ENCODE data around the gene BCAS1. TPM values are rescaled to one million over a fixed set of nuclear protein-coding genes. Genes with fewer than 3 reads are reported as not detected.

BCAS1 gene
- not detected for total RNA-seq

- DNase-seq (no peak), ATAC-seq (replicated peaks in 1 of 2) (no peak)
- Mint-ChIP-seq H3K4me3 (no peak within 1 kb of the TSS), H3K4me1 (ENCODE audit: low read depth) (peaks cover 6% of the 10 kb centered on the region), H3K36me3 (ENCODE audit: insufficient read depth in 2 of 2) (no peaks in the 10 kb centered on the region), H3K27me3 (ENCODE audit: low read depth) (no peaks in the 10 kb centered on the region), H3K9me3 (peaks cover 0 to 2% of the 10 kb centered on the region in 2 donors), H3K27ac (no peak within 1 kb of the TSS)
Measured at GRCh38 chr20:54070187-54070987, at the start of gene BCAS1. BCAS1 (minus strand) TSS chr20:54070594; CDS start chr20:54058718, 11,876 bp downstream.

GRCh38 chr20:54119744-54120143 lies 49.4 kb upstream of the BCAS1 start:
- Mint-ChIP-seq H3K4me1 (ENCODE audit: low read depth) (peaks cover 5% of the 10 kb centered on the region), H3K9me3 (no peaks in the 10 kb centered on the region), H3K27me3 (ENCODE audit: low read depth) (no peaks in the 10 kb centered on the region), H3K27ac (no peak overlapping the region), H3K4me3 (no peak overlapping the region), H3K36me3 (ENCODE audit: insufficient read depth in 2 of 2) (no peaks in the 10 kb centered on the region)
- DNase-seq (no peak), ATAC-seq (replicated peaks in 1 of 2) (no peak)

- ATAC-seq (replicated peaks in 1 of 2) (no peak), DNase-seq (no peak)
- Mint-ChIP-seq H3K9me3 (no peaks in the 10 kb centered on the region), H3K27me3 (ENCODE audit: low read depth) (peaks cover 12% of the 10 kb centered on the region), H3K4me1 (ENCODE audit: low read depth) (peaks cover 5% of the 10 kb centered on the region), H3K4me3 (no peak overlapping the region), H3K27ac (no peak overlapping the region), H3K36me3 (ENCODE audit: insufficient read depth in 2 of 2) (no peaks in the 10 kb centered on the region)
Measured at GRCh38 chr20:54118220-54119001, 48.0 kb upstream of the BCAS1 start.

GRCh38 chr20:54116550-54117235 lies 46.3 kb upstream of the BCAS1 start:
- Mint-ChIP-seq H3K9me3 (no peaks in the 10 kb centered on the region), H3K4me3 (no peak overlapping the region), H3K27ac (no peak overlapping the region), H3K36me3 (ENCODE audit: insufficient read depth in 2 of 2) (no peaks in the 10 kb centered on the region), H3K27me3 (ENCODE audit: low read depth) (peaks cover 15% of the 10 kb centered on the region), H3K4me1 (ENCODE audit: low read depth) (no peaks in the 10 kb centered on the region)
- no peak for DNase-seq
- no peak for ATAC-seq (replicated peaks in 1 of 2)

GRCh38 chr20:54115172-54115854 lies 44.9 kb upstream of the BCAS1 start:
- Mint-ChIP-seq H3K36me3 (ENCODE audit: insufficient read depth in 2 of 2) (no peaks in the 10 kb centered on the region), H3K27ac (no peak overlapping the region), H3K4me1 (ENCODE audit: low read depth) (peaks cover 1% of the 10 kb centered on the region), H3K27me3 (ENCODE audit: low read depth) (peaks cover 15% of the 10 kb centered on the region), H3K9me3 (peaks cover 0 to 2% of the 10 kb centered on the region in 2 donors), H3K4me3 (no peak overlapping the region)
- DNase-seq (no peak), ATAC-seq (replicated peaks in 1 of 2) (no peak)

- Mint-ChIP-seq H3K27ac (no peak overlapping the region), H3K4me1 (ENCODE audit: low read depth) (peaks cover 6% of the 10 kb centered on the region), H3K36me3 (ENCODE audit: insufficient read depth in 2 of 2) (no peaks in the 10 kb centered on the region), H3K4me3 (no peak overlapping the region), H3K9me3 (peaks cover 0 to 2% of the 10 kb centered on the region in 2 donors), H3K27me3 (ENCODE audit: low read depth) (peaks cover 15% of the 10 kb centered on the region)
- ATAC-seq (replicated peaks in 1 of 2), result no peak
- no peak for DNase-seq
Measured at GRCh38 chr20:54114109-54114508, 43.7 kb upstream of the BCAS1 start.

- Mint-ChIP-seq H3K4me1 (ENCODE audit: low read depth) (peaks cover 6% of the 10 kb centered on the region), H3K27me3 (ENCODE audit: low read depth) (peaks cover 15% of the 10 kb centered on the region), H3K4me3 (no peak overlapping the region), H3K36me3 (ENCODE audit: insufficient read depth in 2 of 2) (no peaks in the 10 kb centered on the region), H3K27ac (no peak overlapping the region), H3K9me3 (peaks cover 0 to 2% of the 10 kb centered on the region in 2 donors)
- DNase-seq, result no peak
- no peak for ATAC-seq (replicated peaks in 1 of 2)
Measured at GRCh38 chr20:54113566-54113965, 43.2 kb upstream of the BCAS1 start.

GRCh38 chr20:54112221-54112884 lies 42.0 kb upstream of the BCAS1 start:
- ATAC-seq (replicated peaks in 1 of 2), result no peak
- no peaks in the 10 kb centered on the region for H3K36me3 Mint-ChIP-seq (ENCODE audit: insufficient read depth in 2 of 2)
- peaks cover 0 to 2% of the 10 kb centered on the region in 2 donors for H3K9me3 Mint-ChIP-seq
- H3K27me3 Mint-ChIP-seq (ENCODE audit: low read depth), result peaks cover 15% of the 10 kb centered on the region
- no peak overlapping the region for H3K27ac Mint-ChIP-seq
- H3K4me1 Mint-ChIP-seq (ENCODE audit: low read depth), result peaks cover 6% of the 10 kb centered on the region
- no peak overlapping the region for H3K4me3 Mint-ChIP-seq
- no peak for DNase-seq

GRCh38 chr20:54111460-54111859 lies 41.1 kb upstream of the BCAS1 start:
- peaks cover 0 to 2% of the 10 kb centered on the region in 2 donors for H3K9me3 Mint-ChIP-seq
- peaks cover 6% of the 10 kb centered on the region for H3K4me1 Mint-ChIP-seq (ENCODE audit: low read depth)
- H3K4me3 Mint-ChIP-seq, result no peak overlapping the region
- H3K27ac Mint-ChIP-seq, result no peak overlapping the region
- no peak for ATAC-seq (replicated peaks in 1 of 2)
- H3K27me3 Mint-ChIP-seq (ENCODE audit: low read depth), result peaks cover 15% of the 10 kb centered on the region
- no peak for DNase-seq
- H3K36me3 Mint-ChIP-seq (ENCODE audit: insufficient read depth in 2 of 2), result no peaks in the 10 kb centered on the region

GRCh38 chr20:54110457-54110856 lies 40.1 kb upstream of the BCAS1 start:
- peak; percentile 40 to 45 for ATAC-seq (replicated peaks in 1 of 2)
- peaks cover 0 to 2% of the 10 kb centered on the region in 2 donors for H3K9me3 Mint-ChIP-seq
- peak overlapping the region; percentile 18 for H3K27ac Mint-ChIP-seq
- H3K27me3 Mint-ChIP-seq (ENCODE audit: low read depth), result peaks cover 15% of the 10 kb centered on the region
- peaks cover 6% of the 10 kb centered on the region for H3K4me1 Mint-ChIP-seq (ENCODE audit: low read depth)
- DNase-seq, result no peak
- no peak overlapping the region for H3K4me3 Mint-ChIP-seq
- H3K36me3 Mint-ChIP-seq (ENCODE audit: insufficient read depth in 2 of 2), result no peaks in the 10 kb centered on the region

GRCh38 chr20:54110041-54110440 lies 39.6 kb upstream of the BCAS1 start:
- Mint-ChIP-seq H3K27ac (peak overlapping the region; percentile 18), H3K27me3 (ENCODE audit: low read depth) (peaks cover 15% of the 10 kb centered on the region), H3K4me3 (no peak overlapping the region), H3K36me3 (ENCODE audit: insufficient read depth in 2 of 2) (no peaks in the 10 kb centered on the region), H3K9me3 (peaks cover 0 to 2% of the 10 kb centered on the region in 2 donors), H3K4me1 (ENCODE audit: low read depth) (peaks cover 6% of the 10 kb centered on the region)
- no peak for DNase-seq
- no peak for ATAC-seq (replicated peaks in 1 of 2)

- peaks cover 0 to 2% of the 10 kb centered on the region in 2 donors for H3K9me3 Mint-ChIP-seq
- H3K4me1 Mint-ChIP-seq (ENCODE audit: low read depth), result peaks cover 6% of the 10 kb centered on the region
- no peaks in the 10 kb centered on the region for H3K36me3 Mint-ChIP-seq (ENCODE audit: insufficient read depth in 2 of 2)
- no peak for ATAC-seq (replicated peaks in 1 of 2)
- no peak for DNase-seq
- H3K27ac Mint-ChIP-seq, result no peak overlapping the region
- H3K4me3 Mint-ChIP-seq, result no peak overlapping the region
- H3K27me3 Mint-ChIP-seq (ENCODE audit: low read depth), result peaks cover 12% of the 10 kb centered on the region
Measured at GRCh38 chr20:54108817-54109216, 38.4 kb upstream of the BCAS1 start.

Measured in activated T-cell treated with anti-CD3 and anti-CD28 coated beads, Interleukin-2, amount 50 U/mL, for 72 hours (primary cell).